ENCODE results near the gene WSCD1.

The WSCD1 gene

DNA sequence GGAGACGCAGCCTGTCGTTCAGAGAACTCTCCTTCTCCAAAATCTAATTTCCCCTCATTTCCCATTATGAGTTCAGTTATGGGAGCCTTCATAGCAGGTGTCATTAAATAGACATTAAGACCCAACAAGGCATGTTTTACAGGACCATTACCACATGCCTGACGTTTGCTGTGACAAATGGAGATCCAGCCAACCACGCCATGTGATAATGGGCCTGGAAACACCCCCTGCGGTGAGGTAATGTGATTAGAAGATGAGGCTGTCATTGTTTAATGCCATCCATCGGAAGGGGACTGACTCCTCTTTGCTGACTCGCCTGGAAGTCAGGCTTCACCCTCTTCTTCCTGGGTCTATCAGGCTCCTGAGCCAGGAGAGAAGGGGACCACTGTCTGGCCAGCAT lies 76.9 kb downstream of the WSCD1 start:
- no peaks in the 10 kb centered on the region; the same call in 1 of the 2 replicates for H3K9me3 ChIP-seq (ENCODE audit: control insufficient read depth, insufficient read depth, low read length)
- H3K36me3 ChIP-seq (ENCODE audit: control insufficient read depth, insufficient read depth, low read length): no peaks in the 10 kb centered on the region
- WGBS (ENCODE audit: insufficient coverage, insufficient read length): no CpG with 5 or more reads among the region's 7 CpGs
- H3K27me3 ChIP-seq (ENCODE audit: control insufficient read depth, insufficient read depth, low read length): no peaks in the 10 kb centered on the region
- H3K27ac ChIP-seq (ENCODE audit: low read length): no peak overlapping the region
- no peak overlapping the region for H3K4me3 ChIP-seq (ENCODE audit: low read length)
- no peaks in the 10 kb centered on the region for H3K4me1 ChIP-seq (ENCODE audit: control insufficient read depth, insufficient read depth, low read length)
- DNase-seq (ENCODE audit: low read depth, low spot score): no peak

DNA sequence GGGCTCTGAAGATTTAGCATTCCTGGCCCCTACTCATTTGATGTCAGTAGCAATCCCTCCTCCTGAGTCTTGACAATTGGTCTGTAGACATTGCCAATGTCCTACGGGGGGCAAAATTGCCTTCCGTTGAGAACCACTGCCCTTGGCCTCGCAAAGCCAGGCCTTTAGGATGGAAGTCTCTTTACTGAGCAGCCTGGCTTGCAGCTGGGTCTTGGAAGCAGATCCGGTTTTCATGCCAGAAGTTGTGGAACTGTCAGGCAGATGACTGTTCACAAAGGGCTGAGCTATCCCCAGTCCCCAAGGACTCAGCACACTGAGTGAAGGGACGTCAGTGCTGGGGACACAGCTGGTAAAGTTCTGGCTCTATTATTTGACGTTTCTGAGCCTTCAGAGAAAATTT lies 83.2 kb downstream of the WSCD1 start:
- no peak for DNase-seq (ENCODE audit: low read depth, low spot score)
- WGBS (ENCODE audit: insufficient coverage, insufficient read length): no CpG with 5 or more reads among the region's 6 CpGs
- H3K27me3 ChIP-seq (ENCODE audit: control insufficient read depth, insufficient read depth, low read length): no peaks in the 10 kb centered on the region

DNA sequence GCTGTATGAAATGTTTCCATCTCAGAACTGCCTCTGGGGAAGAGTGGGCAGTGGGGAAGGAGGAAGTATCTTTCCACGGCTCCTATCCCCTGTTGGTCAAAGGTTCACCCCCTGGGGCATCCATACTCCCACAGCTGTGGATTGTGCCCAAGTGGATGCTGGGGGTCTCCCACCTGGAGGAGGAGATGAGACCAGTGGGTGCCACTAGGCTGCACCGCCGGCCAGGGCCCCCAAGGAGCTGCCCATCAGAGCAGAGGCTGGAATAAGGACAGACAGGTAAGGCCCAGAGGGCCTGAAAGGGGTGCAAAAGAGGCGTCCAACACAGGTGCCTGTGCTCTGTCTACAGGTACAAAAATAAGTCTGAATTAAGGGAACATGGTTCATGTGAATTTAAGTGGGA lies 87.5 kb downstream of the WSCD1 start:
- no peaks in the 10 kb centered on the region for H3K36me3 ChIP-seq (ENCODE audit: control insufficient read depth, insufficient read depth, low read length)
- no peaks in the 10 kb centered on the region for H3K27me3 ChIP-seq (ENCODE audit: control insufficient read depth, insufficient read depth, low read length)
- H3K4me1 ChIP-seq (ENCODE audit: control insufficient read depth, insufficient read depth, low read length): no peaks in the 10 kb centered on the region
- WGBS (ENCODE audit: insufficient coverage, insufficient read length): no CpG with 5 or more reads among the region's 4 CpGs
- H3K4me3 ChIP-seq (ENCODE audit: low read length): no peak overlapping the region
- H3K9me3 ChIP-seq (ENCODE audit: control insufficient read depth, insufficient read depth, low read length): no peaks in the 10 kb centered on the region
- H3K27ac ChIP-seq (ENCODE audit: low read length): no peak overlapping the region
- DNase-seq (ENCODE audit: low read depth, low spot score): no peak

More for the DNA sequence above, 83.2 kb downstream of the WSCD1 start:
- H3K27ac ChIP-seq (ENCODE audit: low read length): no peak overlapping the region
- H3K4me3 ChIP-seq (ENCODE audit: low read length): no peak overlapping the region
- no peaks in the 10 kb centered on the region for H3K4me1 ChIP-seq (ENCODE audit: control insufficient read depth, insufficient read depth, low read length)
- H3K9me3 ChIP-seq (ENCODE audit: control insufficient read depth, insufficient read depth, low read length): no peaks in the 10 kb centered on the region; the same call in 1 of the 2 replicates
- H3K36me3 ChIP-seq (ENCODE audit: control insufficient read depth, insufficient read depth, low read length): no peaks in the 10 kb centered on the region

DNA sequence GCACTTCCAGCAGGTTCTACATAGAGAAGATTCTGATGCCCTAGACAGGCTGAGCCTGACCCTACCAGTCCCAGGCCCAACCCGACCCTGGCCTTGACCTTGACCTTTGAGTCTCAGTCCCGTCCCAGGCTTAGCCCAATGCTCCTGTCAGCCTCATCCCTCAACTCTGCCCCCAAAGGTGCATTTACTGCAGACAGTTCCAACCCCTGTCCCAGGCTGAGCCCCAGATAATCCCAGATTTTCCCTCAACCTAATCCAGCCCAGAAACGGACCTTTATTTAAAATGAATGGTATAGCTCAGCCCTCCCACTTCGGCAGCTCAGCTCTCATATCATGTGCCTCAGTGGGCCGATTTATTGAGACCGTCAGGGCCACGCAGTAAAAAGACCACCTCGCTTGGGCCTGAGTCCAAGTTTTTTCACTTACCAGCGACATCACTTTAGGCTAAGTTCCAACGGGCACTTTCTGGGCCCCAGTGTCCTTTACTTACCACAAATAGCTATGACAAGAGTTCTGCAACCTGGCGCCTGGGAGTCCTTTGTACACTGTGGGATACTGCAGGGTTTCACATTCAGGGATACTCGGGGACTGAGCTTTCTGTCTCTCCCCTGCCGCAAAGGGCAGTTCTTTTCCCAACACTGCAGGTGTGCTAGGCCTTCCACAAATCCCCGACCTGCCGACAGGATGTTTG lies 89.5 kb downstream of the WSCD1 start:
- Histone ChIP-seq H3K4me1 (ENCODE audit: control insufficient read depth, insufficient read depth, low read length) (peaks cover 3% of the 10 kb centered on the region; the same call in 1 of the 2 replicates), H3K36me3 (ENCODE audit: control insufficient read depth, insufficient read depth, low read length) (no peaks in the 10 kb centered on the region), H3K4me3 (ENCODE audit: low read length) (no peak overlapping the region), H3K27ac (ENCODE audit: low read length) (no peak overlapping the region), H3K27me3 (ENCODE audit: control insufficient read depth, insufficient read depth, low read length) (no peaks in the 10 kb centered on the region), H3K9me3 (ENCODE audit: control insufficient read depth, insufficient read depth, low read length) (no peaks in the 10 kb centered on the region)
- no CpG with 5 or more reads among the region's 15 CpGs for WGBS (ENCODE audit: insufficient coverage, insufficient read length)
- no peak for DNase-seq (ENCODE audit: low read depth, low spot score)

DNA sequence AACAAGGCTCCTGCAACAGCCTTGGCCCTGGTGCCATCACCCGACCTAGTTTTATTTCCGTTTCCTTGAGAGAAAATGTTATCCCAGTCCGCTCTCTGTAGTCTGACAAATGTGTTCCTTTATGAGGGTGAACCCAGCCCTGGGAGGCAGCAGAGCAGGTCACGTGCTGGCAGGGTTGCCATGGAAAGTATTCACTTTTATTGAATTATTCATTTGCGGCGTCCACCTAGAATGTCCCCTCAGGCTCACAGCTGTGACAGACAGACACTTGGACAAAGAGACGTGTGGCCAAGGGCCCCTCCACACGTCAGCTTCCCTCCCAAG lies 90.0 kb downstream of the WSCD1 start:
- WGBS (ENCODE audit: insufficient coverage, insufficient read length): no CpG with 5 or more reads among the region's 8 CpGs
- no peaks in the 10 kb centered on the region for H3K27me3 ChIP-seq (ENCODE audit: control insufficient read depth, insufficient read depth, low read length)
- no peaks in the 10 kb centered on the region for H3K36me3 ChIP-seq (ENCODE audit: control insufficient read depth, insufficient read depth, low read length)
- H3K4me3 ChIP-seq (ENCODE audit: low read length): no peak overlapping the region
- H3K27ac ChIP-seq (ENCODE audit: low read length): no peak overlapping the region
- peaks cover 3% of the 10 kb centered on the region; the same call in 1 of the 2 replicates for H3K4me1 ChIP-seq (ENCODE audit: control insufficient read depth, insufficient read depth, low read length)
- no peak for DNase-seq (ENCODE audit: low read depth, low spot score)
- H3K9me3 ChIP-seq (ENCODE audit: control insufficient read depth, insufficient read depth, low read length): no peaks in the 10 kb centered on the region

DNA sequence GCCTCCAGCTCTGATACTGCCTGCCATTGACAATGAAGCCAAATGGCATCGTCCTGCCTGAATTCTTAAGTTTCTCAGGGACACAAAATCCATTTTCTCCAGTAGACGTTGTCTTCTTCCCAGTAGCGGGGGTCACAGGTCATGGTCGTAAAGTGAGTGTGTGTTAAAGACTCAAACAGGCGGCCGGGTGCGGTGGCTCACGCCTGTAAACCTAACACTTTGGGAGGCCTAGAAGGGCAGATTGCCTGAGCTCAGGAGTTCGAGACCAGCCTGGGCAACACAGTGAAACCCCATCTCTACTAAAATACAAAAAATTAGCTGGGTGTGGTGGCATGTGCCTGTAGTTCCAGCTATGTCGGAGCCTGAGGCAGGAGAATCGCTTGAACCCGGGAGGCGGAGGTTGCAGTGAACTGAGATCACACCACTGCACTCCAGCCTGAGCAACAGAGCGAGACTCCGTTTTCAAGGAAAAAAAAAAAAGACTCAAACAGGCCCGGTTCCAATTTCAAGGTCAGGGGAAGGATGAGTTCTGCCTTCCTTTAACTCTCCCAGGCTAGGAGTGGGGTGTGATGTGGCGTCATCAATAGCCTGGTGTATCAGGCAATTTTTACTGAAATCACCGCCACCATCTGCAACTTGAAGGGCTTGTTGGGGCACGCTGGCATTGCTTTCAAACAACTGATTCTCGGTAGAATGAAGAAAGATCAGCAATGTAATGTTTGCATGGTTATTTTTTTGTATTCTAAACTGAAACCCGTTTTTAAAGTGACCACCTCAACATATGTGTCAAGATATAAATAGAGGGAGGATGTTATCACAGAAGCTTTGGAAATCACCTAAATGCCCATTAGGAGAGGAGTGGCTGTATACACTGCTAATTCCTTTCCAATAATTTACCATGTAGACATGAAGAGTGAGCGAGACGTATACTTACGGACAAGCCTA lies 91.0 kb downstream of the WSCD1 start:
- Histone ChIP-seq H3K9me3 (ENCODE audit: control insufficient read depth, insufficient read depth, low read length) (no peaks in the 10 kb centered on the region), H3K4me3 (ENCODE audit: low read length) (no peak overlapping the region), H3K27ac (ENCODE audit: low read length) (no peak overlapping the region), H3K27me3 (ENCODE audit: control insufficient read depth, insufficient read depth, low read length) (no peaks in the 10 kb centered on the region), H3K4me1 (ENCODE audit: control insufficient read depth, insufficient read depth, low read length) (peaks cover 3% of the 10 kb centered on the region; the same call in 1 of the 2 replicates), H3K36me3 (ENCODE audit: control insufficient read depth, insufficient read depth, low read length) (no peaks in the 10 kb centered on the region)
- DNase-seq (ENCODE audit: low read depth, low spot score): no peak
- no CpG with 5 or more reads among the region's 24 CpGs for WGBS (ENCODE audit: insufficient coverage, insufficient read length)

DNA sequence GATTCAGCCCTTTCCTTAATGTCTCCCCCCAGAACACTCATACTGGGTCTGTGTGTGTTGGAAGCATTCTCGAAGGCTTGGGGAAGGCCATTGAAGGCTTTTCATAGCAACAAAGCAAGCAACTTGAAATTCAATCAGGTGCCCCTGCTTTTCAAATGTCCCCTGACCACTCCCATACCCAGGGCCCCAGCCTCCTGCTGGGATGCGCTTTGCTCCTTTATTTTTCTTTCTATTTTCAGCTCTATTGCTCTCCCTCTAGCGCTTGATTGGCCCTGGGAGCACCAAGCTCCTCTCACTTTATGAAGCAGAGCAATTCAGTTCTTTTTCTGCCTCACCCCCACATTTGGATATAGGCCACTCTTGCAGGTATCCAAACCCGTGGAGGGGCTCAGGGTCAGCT lies 92.0 kb downstream of the WSCD1 start:
- no CpG with 5 or more reads among the region's 4 CpGs for WGBS (ENCODE audit: insufficient coverage, insufficient read length)
- no peaks in the 10 kb centered on the region for H3K9me3 ChIP-seq (ENCODE audit: control insufficient read depth, insufficient read depth, low read length)
- peaks cover 3% of the 10 kb centered on the region; the same call in 1 of the 2 replicates for H3K4me1 ChIP-seq (ENCODE audit: control insufficient read depth, insufficient read depth, low read length)
- H3K4me3 ChIP-seq (ENCODE audit: low read length): no peak overlapping the region
- DNase-seq (ENCODE audit: low read depth, low spot score): no peak
- H3K36me3 ChIP-seq (ENCODE audit: control insufficient read depth, insufficient read depth, low read length): no peaks in the 10 kb centered on the region
- H3K27ac ChIP-seq (ENCODE audit: low read length): no peak overlapping the region
- H3K27me3 ChIP-seq (ENCODE audit: control insufficient read depth, insufficient read depth, low read length): no peaks in the 10 kb centered on the region

DNA sequence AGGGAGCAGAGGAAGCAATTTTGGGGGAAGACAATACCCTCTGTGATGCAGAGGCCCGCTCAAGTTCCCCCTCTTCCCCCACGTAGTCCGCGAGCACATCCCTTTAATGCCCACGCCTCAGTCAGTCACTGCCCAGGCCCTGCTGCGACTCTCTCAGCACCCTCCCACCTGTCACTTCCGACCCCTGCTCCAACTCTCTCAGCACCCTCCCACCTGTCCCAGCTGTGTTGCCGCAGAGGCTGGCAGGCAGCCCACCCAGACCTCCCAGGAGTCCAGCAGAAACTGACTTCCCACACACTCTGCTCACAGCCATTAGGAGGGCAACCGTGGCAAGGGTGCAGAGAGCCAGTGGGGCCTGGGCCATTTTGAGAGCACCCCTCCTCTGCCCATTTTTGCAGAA lies 92.7 kb downstream of the WSCD1 start:
- H3K9me3 ChIP-seq (ENCODE audit: control insufficient read depth, insufficient read depth, low read length): no peaks in the 10 kb centered on the region
- no peaks in the 10 kb centered on the region for H3K27me3 ChIP-seq (ENCODE audit: control insufficient read depth, insufficient read depth, low read length)
- H3K4me1 ChIP-seq (ENCODE audit: control insufficient read depth, insufficient read depth, low read length): peaks cover 3% of the 10 kb centered on the region; the same call in 1 of the 2 replicates
- no peak overlapping the region for H3K27ac ChIP-seq (ENCODE audit: low read length)
- H3K36me3 ChIP-seq (ENCODE audit: control insufficient read depth, insufficient read depth, low read length): no peaks in the 10 kb centered on the region
- H3K4me3 ChIP-seq (ENCODE audit: low read length): no peak overlapping the region
- no peak for DNase-seq (ENCODE audit: low read depth, low spot score)
- WGBS (ENCODE audit: insufficient coverage, insufficient read length): no CpG with 5 or more reads among the region's 9 CpGs

DNA sequence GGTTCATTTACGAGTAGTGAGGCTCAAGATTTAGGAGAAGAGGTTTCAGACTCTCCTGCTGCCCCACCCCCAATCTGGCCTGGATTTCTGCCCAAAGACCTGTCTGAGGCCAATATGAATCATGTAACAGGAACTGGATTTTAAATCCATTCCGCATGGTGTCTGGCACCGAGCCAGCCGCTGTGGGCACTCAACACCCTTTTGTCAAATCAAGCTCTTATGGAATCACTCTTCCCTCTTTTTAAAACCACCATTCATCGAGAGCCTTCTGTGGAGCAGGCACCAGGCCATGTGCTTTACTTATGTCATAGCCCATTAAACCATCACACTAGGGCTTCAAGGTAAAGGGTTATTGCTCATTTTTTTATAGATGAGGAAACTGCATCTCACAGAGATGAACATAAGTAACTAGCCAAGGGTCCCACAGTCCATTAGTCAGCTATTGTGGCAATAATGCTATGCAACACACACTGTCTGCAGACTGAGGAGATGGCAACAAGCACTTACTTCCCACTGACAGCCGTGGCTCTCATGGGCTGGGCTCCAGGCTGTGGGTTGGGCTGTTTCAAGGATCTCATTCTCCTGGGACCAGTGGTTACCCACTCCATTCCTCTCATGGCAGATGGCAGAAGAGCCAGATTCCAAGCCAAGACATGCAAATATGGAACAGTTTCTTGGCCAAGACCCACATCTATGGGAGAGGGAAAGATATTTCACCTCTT lies 93.6 kb downstream of the WSCD1 start:
- peaks cover 3% of the 10 kb centered on the region; the same call in 1 of the 2 replicates for H3K4me1 ChIP-seq (ENCODE audit: control insufficient read depth, insufficient read depth, low read length)
- no peak overlapping the region for H3K27ac ChIP-seq (ENCODE audit: low read length)
- no peaks in the 10 kb centered on the region for H3K27me3 ChIP-seq (ENCODE audit: control insufficient read depth, insufficient read depth, low read length)

DNA sequence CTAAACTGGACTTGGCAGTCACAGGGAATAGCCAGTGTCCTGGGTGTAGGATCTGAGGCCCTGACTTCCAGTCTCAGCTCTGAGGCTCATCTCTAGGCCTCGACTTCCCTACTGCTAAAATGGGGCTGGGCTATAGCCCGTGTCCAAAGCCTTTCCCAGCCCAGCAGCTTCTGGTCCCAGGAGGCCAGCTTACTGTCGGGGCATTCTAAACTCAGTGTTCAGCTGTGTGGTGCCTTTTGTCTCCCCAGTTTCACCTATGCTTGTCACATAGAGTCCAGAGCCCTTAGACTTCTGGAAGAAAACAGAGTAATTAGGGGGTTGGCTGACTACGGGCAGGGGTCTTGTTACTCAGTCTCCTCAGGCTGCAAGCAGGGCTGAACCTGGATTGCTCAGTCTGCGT lies 94.8 kb downstream of the WSCD1 start:
- no peak for DNase-seq (ENCODE audit: low read depth, low spot score)
- Histone ChIP-seq H3K36me3 (ENCODE audit: control insufficient read depth, insufficient read depth, low read length) (no peaks in the 10 kb centered on the region), H3K27me3 (ENCODE audit: control insufficient read depth, insufficient read depth, low read length) (no peaks in the 10 kb centered on the region), H3K9me3 (ENCODE audit: control insufficient read depth, insufficient read depth, low read length) (no peaks in the 10 kb centered on the region), H3K4me3 (ENCODE audit: low read length) (no peak overlapping the region), H3K27ac (ENCODE audit: low read length) (no peak overlapping the region), H3K4me1 (ENCODE audit: control insufficient read depth, insufficient read depth, low read length) (peaks cover 3% of the 10 kb centered on the region; the same call in 1 of the 2 replicates)
- WGBS (ENCODE audit: insufficient coverage, insufficient read length): no CpG with 5 or more reads among the region's 5 CpGs

More for the DNA sequence above, 93.6 kb downstream of the WSCD1 start:
- Histone ChIP-seq H3K9me3 (ENCODE audit: control insufficient read depth, insufficient read depth, low read length) (no peaks in the 10 kb centered on the region), H3K4me3 (ENCODE audit: low read length) (no peak overlapping the region), H3K36me3 (ENCODE audit: control insufficient read depth, insufficient read depth, low read length) (no peaks in the 10 kb centered on the region)
- no CpG with 5 or more reads among the region's 6 CpGs for WGBS (ENCODE audit: insufficient coverage, insufficient read length)
- DNase-seq (ENCODE audit: low read depth, low spot score): no peak
